DMS79 (cell line): ENCODE measurements around the gene TMEM17.

ENCODE experiments used
- DNase-seq: peaks from one replicate; lab custom pipeline; 2025; lab: John Stamatoyannopoulos, UW

Gene TMEM17

DNA sequence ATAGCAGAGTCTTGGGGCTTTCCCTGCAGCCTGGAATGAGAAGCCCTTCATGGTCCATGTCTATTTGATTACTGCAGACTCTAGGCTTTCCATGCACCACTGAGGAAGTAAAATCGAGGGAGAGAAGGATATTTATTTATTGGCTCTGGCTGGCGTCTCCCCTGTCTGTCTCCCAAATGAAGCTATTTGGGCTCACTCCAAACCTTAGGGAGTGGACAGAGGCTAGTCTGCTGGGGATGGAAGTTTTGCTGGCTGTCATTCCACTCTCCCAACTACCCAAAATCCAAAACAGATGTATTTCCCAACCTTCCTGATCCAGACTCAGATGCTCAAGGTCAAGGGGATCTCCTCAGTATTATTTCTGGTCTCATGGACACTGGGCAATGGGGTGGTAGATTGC lies 33.7 kb downstream of the TMEM17 start:
- DNase-seq = peak; percentile 65

DNA sequence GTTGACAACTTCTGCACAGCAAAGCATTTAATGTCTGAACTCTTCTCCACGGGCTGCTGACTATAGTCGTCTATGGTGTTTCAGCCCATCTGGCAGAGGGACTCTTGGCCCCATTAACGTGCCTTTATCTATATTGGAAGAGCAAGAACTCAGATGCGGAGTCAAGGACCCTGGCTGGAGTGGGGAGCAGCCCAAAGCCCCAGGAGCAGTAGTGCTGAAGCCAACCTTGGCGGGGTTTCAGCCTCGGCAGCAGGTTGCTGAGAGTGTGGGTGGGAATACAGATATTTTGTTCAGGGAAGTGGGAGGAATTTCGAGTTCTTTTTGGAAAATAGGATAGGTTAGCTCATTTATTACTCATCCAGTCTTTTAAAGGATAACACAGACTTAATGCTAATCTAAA lies 34.2 kb downstream of the TMEM17 start:
- DNase-seq = peak; percentile 87

DNA sequence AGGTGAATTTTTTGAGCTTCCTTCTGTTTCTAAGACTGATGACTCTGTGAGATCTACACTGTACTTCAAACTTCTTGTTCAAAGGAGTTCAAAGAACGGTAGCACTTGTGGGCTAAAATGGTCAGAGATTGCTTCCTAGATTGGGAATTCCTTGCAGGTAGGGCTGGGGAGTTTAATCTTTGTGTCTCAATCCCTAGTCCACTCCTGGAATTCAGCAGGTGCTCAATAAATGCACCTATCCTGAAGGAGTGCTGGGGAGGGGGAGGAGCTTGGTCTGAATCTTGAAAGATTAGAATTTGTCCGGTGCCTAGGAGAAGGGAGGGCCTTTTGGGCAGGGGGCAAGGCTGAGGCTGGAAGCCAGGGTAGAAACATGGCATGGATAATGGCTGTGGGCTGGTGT lies 34.6 kb downstream of the TMEM17 start:
- no peak for DNase-seq

DNA sequence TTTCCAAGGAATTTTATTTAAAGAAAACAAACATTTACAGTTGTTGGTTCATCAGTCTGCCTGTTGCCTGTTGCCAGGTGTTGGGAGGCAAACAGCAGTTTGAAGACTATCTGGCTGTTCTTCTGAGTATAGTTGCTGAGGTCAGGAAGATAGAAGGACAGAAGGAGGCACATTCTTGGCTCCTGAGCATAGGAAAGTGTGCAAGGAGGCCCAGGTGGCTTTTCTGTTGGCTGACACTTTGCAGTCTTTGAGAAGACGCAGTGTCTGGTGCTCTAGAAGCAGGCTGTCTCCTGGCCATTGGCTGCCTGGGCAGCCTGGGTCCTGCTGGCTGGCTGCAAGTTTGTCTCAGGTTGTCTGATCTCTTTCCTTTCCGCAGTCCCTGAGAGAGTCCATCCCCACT lies 36.4 kb downstream of the TMEM17 start:
- DNase-seq = no peak

DNA sequence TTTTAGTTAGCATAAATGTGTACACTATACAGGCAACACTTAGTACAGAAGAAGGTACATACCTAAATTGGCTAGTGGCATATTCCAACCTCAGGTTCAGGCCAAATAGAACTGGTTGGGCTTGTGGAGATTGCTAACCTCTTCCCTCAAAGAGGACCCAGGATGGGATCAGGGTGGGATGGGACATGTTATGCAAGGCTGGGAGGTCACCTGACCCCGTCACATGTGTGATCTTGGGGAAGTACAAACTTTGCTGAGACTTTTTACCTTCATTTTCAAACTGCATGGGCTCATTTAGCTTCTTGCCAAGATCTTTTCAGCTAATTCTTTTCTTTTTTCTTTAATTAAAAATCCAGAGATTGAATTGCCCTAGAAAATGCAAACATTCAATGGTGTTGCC lies 36.9 kb downstream of the TMEM17 start:
- DNase-seq = no peak

DNA sequence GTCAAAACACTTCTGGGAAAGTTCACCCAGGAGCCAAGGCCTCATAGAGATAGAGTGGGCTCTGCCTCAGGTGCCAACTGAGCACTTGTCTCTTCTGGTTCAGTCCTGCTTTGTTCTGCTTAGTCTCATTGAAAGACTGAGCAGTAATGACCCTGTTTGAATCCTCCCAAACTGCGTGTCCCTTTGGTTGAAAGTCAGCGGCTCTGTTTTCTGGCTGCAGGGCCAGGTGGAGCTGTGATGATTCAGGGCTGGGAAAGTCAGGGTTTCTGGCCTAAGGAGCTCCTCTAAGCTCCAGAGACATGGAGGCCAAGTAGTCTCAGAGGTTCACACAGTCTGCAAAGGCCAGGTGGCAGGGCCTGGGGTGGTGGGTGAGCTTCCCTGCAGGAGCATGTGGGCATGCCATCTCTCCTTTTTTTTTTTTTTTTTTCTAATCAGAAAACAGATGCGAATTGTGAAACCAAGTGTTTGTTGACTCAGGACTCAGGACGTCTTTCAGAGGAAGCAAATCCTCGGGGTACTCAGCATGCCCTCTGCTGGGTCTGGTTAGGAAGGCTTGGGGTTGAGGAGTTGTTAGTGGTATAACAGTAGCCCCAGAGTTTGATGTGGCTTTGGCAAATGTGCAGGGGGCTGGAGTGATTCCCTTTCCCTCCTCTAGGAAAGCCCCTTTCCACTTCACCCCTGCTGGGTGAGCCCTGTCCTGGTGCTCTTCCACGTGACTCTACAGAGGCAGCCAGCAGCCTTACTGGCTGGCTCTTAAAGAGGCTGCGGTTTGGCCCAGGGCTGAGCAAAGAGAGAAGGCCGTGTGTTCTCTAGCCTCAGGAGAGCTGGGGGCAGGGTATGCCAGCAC lies 38.3 kb downstream of the TMEM17 start:
- no peak for DNase-seq

DNA sequence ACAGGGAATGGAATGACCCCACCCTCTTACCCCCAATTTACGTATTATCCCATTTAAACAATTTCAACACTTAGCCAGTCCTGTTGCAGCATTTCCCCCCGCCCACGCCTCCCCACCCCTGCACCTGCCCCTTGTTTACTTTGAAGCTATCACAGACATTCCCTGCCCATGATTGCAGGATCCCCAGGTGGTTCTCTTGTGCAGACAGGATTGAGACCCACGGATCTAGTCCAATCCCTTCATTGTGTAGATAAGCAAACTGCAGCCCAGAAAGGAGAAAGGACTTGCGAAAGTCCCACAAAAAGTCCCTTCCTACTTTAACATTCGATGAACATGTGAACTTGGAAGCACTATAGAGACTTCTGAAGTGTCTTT lies 38.9 kb downstream of the TMEM17 start:
- no peak for DNase-seq

DNA sequence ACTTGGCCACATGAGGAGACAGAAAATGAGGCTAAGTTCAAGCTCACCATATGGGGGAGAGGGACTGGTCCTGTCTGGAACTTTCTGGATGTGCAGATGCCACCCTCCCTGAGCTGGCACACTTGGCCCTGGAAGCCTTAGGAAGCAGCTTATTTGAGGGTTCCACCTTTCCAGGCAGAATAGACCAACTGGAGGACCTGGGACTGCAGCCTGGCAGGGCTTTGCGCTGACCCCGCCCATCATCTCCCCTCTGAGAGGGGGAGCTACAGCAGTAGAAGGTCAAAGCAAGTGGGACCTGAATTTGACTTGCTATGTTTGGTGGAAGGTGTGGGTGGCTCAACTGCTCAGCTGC lies 39.5 kb downstream of the TMEM17 start:
- DNase-seq = no peak

DNA sequence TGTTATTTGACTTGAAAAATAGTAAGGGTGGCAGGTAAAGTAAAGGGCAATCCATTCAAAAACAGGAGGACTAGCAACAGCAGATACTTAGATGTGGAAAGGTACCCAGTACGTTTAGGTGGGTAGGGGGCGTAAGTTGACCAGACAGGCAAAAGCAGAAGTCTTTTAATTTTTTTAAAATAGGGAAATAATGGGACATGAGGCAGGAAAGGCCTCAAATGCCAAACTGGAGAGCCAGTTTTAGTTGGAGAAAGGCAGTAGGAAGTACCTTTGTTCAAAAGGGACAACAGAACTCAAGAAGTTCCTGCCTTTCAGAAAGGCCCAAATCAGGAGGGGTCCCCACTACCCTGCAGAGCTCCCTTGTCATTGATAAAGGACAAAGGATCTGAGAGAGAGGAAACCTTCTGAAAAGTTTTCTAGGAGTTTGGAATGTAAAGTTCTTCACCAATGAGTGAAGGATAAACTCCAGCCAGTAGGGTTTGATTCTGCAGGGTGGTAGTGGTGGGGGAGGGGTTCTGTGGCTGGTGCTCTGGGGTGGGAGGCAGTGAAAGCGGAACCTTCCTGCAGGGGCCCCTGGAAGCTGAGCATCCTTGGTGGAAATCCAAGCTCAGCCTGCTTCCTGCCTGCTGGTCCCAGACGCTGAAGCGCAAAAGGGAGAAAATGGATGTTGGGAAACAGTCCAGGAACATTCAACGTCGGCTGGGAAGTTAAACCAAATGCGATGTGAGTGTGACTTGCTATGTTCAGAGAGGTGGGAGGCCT lies 40.1 kb downstream of the TMEM17 start:
- no peak for DNase-seq

DNA sequence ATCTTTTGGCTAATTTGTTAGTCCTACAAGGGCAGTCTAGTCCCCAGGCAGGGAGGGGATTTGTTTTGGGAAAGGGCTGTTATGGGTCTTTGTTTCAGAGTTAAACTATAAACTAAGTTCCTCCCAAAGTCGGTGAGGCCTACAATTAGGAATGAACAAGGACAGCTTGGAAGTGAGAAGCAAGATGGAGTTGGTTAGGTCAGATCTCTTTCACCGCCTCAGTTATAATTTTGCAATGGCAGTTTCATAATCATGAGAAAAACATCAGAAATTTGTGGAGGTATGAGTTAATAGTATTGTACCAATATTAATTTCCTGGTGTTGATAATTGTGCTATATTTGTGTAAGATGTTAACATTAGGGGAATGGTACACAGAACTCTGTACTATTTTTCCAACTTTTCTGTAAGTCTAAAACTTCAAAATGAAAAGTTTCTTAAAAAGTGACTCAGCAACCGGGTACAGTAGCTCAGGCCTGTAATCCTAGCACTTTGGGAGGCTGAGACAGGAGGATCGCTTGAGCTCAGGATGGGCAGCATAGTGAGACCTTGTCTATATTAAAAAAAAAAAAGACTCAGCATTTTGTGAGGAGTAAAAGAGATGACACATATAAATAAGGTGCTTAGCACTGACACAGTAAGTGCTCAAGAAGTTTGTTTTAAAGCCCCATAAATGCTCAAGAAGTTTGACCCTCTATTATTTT lies 40.8 kb downstream of the TMEM17 start:
- DNase-seq = no peak

DNA sequence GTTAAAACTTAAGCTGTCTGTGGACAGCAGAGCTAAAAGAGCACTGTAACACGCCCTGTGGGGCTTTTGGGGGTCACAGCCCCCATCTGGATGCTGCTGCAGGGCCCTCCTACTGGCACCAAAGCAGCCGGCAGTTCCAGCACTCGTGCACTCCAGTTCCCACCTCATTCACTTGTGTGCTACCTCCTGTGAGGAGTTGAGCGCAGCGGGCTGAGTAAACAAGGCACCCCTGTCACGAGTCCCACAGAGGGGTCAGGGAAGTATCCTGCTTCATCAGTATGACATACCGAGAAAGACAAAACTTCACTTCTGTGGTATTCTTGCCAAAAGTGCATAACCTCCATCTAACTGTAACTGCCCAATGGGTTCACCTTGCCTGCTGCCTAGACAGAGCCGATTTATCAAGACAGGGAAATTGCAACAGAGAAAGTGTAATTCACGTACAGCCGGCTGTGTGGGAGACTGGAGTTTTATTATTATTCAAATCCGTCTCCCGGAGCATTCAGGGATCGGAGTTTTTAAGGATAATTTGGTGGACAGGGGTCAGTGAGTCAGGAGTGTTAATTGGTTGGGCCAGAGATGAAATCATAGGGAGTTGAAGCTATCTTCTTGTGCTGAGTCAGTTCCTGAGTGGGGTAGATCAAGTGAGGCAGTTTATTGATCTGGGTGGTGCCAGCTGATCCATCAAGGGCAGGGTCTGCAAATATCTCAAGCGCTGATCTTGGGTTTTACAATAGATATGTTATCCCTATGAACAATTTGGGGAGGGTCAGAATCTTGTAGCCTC lies 41.6 kb downstream of the TMEM17 start:
- no peak for DNase-seq

DNA sequence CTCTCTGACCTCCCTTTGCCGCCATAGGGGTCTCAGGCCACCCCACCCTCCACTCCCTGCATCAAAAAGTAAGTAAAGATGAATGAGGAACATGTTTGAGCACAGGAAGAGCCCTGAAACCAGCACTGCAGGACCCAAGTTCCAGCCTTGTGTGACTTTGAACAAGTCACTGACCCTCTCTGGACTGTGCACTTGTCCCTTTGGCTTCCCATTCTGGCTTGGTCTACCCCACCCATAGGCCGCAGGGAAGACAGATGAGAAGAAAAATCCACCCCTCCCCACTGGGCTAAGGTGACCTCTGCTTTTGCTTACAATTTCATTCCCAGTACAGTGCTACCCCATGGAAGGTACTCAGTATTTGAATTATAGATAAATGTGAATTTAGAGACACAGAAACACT lies 43.8 kb downstream of the TMEM17 start:
- no peak for DNase-seq

DNA sequence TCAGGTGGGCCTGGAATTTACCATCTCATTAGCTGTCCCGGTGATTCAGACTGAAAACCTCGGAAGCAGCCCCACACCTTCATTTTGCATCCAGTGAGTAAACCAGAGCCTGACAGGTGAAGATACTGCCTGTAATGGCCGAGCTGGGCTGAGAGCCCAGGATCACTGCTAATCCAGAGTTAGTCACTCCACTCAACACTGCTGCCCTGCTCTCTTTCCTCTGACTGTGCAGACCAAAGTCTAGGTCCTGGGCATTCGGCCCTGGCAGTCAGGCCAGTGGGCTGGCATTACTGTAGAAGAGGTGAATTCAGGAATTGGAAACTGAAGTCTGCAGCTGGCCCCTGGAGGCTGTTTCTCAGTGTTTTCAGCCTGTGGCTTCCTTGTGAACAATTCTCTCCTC lies 44.3 kb downstream of the TMEM17 start:
- no peak for DNase-seq

DNA sequence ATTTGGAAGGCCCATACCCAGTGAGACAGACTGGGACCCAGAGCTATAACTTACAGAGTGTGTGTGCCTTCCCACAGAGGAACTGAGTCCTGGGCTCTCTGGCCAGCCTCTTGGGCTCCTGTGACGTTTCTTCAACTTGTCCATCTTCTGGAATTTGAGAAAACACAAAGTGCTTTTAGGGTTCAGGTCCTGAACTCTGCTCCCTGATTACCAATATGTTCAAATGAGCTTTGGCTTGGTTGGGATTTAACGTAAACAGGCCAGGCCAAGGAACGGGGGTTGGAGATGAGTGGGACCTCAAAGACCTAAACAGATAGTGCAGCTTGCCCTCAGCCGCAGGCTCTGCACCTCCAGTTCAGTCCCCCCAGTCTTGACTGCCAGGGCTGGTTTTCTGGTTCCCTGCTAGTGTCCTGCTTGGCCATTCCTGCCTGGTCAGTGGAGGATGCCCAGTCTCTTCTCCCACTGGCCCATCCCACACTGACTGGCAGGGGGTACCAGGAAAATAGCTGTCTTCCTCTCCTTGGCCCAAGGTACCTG lies 44.9 kb downstream of the TMEM17 start:
- DNase-seq = no peak

DNA sequence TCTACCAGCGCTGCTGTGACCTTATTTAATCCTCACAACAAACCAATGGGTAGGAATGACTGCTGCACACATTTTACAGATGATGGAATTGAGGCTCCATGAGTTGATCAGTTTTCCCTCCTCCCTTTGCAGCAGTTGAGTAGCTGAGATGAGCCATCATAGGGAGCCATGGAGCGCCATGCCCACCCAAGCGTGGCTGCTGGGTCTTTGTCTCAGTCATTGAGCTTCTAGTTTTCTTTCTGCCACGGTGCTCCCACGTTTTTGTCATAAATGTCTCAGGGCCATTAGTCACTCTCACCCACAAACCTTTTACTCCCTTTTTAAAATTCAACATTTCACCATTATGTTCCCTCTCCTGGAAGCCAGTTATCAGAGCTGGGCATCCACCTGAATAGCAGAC lies 45.8 kb downstream of the TMEM17 start:
- no peak for DNase-seq

DNA sequence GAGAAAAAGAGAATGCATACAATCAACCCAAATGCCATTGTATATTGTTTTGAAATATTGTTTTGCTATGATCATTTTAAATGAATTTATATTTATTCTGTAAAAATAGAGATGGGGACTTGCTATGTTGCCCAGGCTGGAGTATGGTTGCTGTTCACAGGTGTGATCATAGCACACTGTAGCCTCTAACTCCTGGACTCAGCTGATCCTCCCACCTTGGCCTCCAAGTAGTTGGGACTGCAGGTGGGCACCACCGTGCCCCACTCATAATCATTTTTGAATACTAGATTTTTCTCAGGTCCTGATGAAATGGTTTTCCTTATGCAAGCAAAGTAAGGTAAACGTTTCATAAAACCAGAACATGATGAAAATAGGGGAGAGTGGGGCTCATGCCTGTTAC lies 46.3 kb downstream of the TMEM17 start:
- DNase-seq = no peak

DNA sequence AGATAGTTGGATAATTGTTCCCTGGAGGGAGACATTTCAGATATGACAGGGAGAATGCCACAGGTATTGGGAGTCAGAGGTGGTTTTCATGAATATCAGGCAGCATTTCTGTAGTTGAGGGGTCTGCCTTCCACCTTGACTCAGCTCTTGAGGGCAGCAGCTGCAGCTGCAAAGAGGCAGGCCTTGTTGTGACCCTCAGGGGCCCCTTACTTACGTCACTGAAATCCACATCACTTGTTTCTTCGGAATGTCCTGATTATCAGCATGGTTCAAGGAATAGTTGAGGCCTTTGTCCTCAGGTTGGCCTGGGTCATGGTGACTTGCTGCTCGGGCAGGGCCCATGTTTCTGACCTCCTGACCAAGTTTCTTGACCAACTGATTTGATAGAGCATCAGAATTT lies 46.9 kb downstream of the TMEM17 start:
- DNase-seq = no peak

DNA sequence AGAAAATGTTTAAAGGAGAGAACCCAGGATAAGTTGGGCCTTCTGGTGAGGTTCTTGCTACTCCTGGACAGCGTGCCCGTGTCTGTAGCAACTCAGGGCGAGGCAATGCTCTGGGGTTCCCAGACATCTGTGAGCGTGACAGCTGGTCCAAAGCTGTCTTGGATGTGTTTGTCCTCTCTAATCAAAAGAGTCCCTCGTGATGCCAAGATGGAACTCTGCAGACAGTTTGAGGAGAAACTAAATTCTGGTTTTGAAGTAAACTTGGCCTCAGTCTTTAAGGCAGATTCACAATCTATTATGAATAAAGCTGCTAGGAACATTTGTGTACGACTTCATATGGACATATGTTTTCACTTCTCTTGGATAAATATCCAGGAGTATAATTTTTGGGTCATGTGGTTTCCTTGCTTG lies 47.3 kb downstream of the TMEM17 start:
- DNase-seq = no peak

DNA sequence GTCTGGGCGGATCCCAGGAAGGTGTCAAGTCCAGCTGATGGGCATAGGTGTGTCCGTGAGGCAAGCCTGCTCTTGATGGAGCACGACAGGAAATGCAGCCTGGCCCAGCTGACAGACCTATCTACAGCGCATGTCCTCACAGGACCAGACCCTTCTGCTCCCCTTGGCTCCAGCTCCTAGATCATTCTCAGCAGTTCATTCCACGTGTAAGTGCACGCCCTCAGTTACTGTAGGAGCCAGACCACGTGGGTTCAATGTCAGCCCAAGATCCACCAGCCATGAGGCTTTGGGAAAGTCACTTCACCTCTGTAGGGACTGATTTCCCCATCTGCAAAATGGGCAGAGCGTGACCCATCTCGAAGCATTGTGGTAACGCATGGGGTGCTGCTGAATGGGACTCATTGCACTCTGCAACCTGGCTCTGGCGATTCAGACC lies 47.8 kb downstream of the TMEM17 start:
- DNase-seq = no peak

DNA sequence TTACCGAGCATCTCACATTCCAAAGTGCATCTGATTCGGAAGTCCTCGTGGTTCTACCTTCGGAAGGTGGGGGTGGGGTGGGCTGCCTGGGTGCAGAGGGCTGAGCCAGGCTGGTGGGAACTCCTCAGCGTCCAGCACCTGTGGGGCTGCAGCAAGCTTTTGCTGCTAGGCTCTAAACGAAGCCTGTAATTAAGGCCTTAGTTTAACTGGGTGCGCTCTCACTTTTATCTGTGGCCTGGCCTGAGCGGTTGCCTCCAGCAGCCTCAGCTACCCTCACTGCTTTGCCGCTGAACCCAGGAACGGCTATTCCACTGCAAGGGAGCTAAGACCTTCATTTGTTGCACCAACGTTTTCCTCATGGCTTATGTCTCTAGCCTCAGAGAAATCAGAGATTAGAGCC lies 48.4 kb downstream of the TMEM17 start:
- DNase-seq = no peak

DNA sequence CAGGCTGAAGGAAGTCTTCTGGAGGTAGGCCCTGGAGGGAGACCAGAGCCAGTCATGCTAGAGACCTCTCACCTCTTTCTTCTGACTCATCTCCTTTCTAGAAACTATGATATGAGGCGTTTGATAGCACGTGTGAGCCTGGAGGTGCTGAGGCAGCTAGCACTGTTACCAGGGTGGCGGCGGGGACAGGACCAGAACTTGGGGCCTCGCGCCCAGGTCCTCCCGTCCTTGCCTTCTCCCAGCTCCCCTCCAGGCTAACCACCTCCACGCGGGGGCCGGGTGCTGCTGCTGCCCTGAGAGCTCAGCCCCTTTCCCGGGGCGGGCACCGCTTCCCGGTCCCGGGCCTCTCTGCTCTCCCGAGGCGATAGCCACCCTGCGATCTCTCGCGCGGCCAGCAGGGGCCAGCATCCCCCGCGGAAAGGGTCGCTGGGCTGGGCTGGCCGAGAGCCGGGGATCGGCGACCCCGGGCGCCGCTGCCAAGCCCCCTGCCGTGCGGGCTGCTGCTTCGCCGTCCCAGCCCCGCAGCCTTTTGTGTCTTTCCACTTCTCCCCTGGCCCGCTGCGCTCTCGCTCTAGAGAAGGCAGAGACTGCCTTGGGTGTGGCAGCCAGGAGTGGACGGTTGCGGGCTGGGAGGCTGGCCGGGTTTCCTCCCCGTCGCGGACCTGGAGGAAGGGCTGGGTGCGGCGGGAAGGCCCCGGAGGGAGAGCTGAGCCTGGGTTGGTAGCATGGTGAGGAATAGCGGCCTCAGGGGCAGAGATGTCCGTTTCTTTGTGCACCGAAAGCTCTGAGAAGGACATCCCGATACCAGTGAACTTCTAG lies 49.1 kb downstream of the TMEM17 start:
- peak; percentile 50 for DNase-seq
